ENCODE measurements around the gene CETP. TPM values are rescaled to one million over a fixed set of nuclear protein-coding genes. Genes with fewer than 3 reads are reported as not detected.

The CETP gene
- total and polyA plus RNA-seq, 9 of the 15 experiments (the other 6 are each of a cell fraction or from before 2014, with no cell fraction given) = 0.07 to 0.11 TPM; not detected in 7

- H3K9ac ChIP-seq (ENCODE audit: insufficient read depth in 1 of 2, low read depth in 2 of 2, low read length in 2 of 2) = no peak overlapping the region; a peak in 1 of 4 replicates
These were observed 37.9 kb downstream of the CETP start for GRCh38 chr16:56999409-57000270.

GRCh38 chr16:57000271-57001025 lies 38.7 kb downstream of the CETP start:
- H3K4me3 ChIP-seq = no peak overlapping the region
- peaks cover 12 to 36% of the 10 kb centered on the region in 2 experiments; a peak in 4 of 5 replicates for H3K27me3 ChIP-seq (ENCODE audit: control insufficient read depth in 2 of 2, insufficient read depth in 2 of 2, low read length in 2 of 2)
- WGBS (ENCODE audit: insufficient coverage, low coverage, missing lambda C conversion rate) = 0% methylated on average over 5 of the region's 5 CpGs
- no peaks in the 10 kb centered on the region for H3K9me3 ChIP-seq (replicated peaks; ENCODE audit: control insufficient read depth, insufficient read depth, low read depth, low read length)
- DNase-seq (ENCODE audit: extremely low read depth in 1 of 4, low spot score in 3 of 4) = no peak
- no peak for ATAC-seq
- H3K79me2 ChIP-seq (ENCODE audit: control insufficient read depth, insufficient read depth, low read length) = no peaks in the 10 kb centered on the region
- ChIA-PET POLR2A (interaction anchor here (0.8 kb wide), 1 partner anchor 12 kb away, joined by 3 read pairs; no protein-coding TSS in a partner anchor), CTCF (ENCODE audit: low intra/inter-chr PET ratio) (no interaction called here)
- H4K20me1 ChIP-seq (replicated peaks; ENCODE audit: control insufficient read depth, insufficient read depth, low read length) = 0 out of 2 replicates have a peak, but pooled peaks cover 4% of the 10 kb centered on the region
- intact Hi-C loops (cut with micrococcal nuclease) (no loop called here), in situ Hi-C loops (cut with MboI) (no loop called here)
- H2AFZ ChIP-seq (ENCODE audit: low read depth, low read length) = no peak overlapping the region
- H3K36me3 ChIP-seq (ENCODE audit: control insufficient read depth, insufficient read depth, low read length) = no peaks in the 10 kb centered on the region
- peaks cover 0 to 3% of the 10 kb centered on the region in 2 experiments; a peak in 2 of 5 replicates for H3K4me1 ChIP-seq (replicated peaks in 1 of 2; ENCODE audit: control insufficient read depth in 2 of 2, insufficient read depth in 2 of 2, low read length in 2 of 2)
- no peak overlapping the region for H3K27ac ChIP-seq (ENCODE audit: extremely low read depth, low read depth, low read length)
- no peak for FAIRE-seq
- no peak overlapping the region for H3K4me2 ChIP-seq (ENCODE audit: insufficient read depth, low read length)
- no TSS peak for BruUV-seq (replicated peaks)
- H3K9me1 ChIP-seq (ENCODE audit: control insufficient read depth, insufficient read depth, low read length) = no peaks in the 10 kb centered on the region
- no peak overlapping the region; a peak in 1 of 4 replicates for H3K9ac ChIP-seq (ENCODE audit: insufficient read depth in 1 of 2, low read depth in 2 of 2, low read length in 2 of 2)
- no peak for TF ChIP-seq TFAM (CRISPR knock-in tag; conservative IDR thresholded peaks at IDR 0.05)
- no peak for TF ChIP-seq ZNF253 (CRISPR knock-in tag; conservative IDR thresholded peaks at IDR 0.05)
- peak; percentile 29; the same call in 1 of the 2 replicates for TF ChIP-seq BCOR (IDR thresholded peaks at IDR 0.05)
- peak; percentile 88 for TF ChIP-seq FOSL1 (tag; conservative IDR thresholded peaks at IDR 0.05)
- TF ChIP-seq USF1 (CRISPR knock-in tag; IDR thresholded peaks at IDR 0.05) = no peak
- TF ChIP-seq KAT8 (IDR thresholded peaks at IDR 0.05; ENCODE audit: low read depth) = no peak
- 0 out of 2 replicates have a peak, but pooled peaks have one; percentile 37 for TF ChIP-seq SMARCA5 (IDR thresholded peaks at IDR 0.05)
- no peak for TF ChIP-seq MBD2 (IDR thresholded peaks at IDR 0.05; ENCODE audit: borderline replicate concordance, low read depth)
- no peak for TF ChIP-seq RNF219 (CRISPR knock-in tag; IDR thresholded peaks at IDR 0.05)
- TF ChIP-seq RBM25 (IDR thresholded peaks at IDR 0.05; ENCODE audit: low read depth, low read length, severe bottlenecking) = peak; percentile 55

More at GRCh38 chr16:56999409-57000270, 37.9 kb downstream of the CETP start:
- in situ Hi-C loops (cut with MboI) (no loop called here), intact Hi-C loops (cut with micrococcal nuclease) (no loop called here)
- no peak overlapping the region for H3K4me3 ChIP-seq
- H3K4me2 ChIP-seq (ENCODE audit: insufficient read depth, low read length) = no peak overlapping the region
- H3K4me1 ChIP-seq (replicated peaks in 1 of 2; ENCODE audit: control insufficient read depth in 2 of 2, insufficient read depth in 2 of 2, low read length in 2 of 2) = peaks cover 0 to 3% of the 10 kb centered on the region in 2 experiments; a peak in 2 of 5 replicates
- ATAC-seq (peak; percentile 29; the same call in 2 of the 3 replicates), DNase-seq (ENCODE audit: extremely low read depth in 1 of 4, low spot score in 3 of 4) (no peak), FAIRE-seq (no peak)
- 0 out of 2 replicates have a peak, but pooled peaks cover 4% of the 10 kb centered on the region for H4K20me1 ChIP-seq (replicated peaks; ENCODE audit: control insufficient read depth, insufficient read depth, low read length)
- no peak for TF ChIP-seq L3MBTL2 (IDR thresholded peaks at IDR 0.05)
- H3K27ac ChIP-seq (ENCODE audit: extremely low read depth, low read depth, low read length) = no peak overlapping the region
- ChIA-PET CTCF (ENCODE audit: low intra/inter-chr PET ratio) (no interaction called here), POLR2A (interaction anchor here (0.8 kb wide), 1 partner anchor 11 kb away, joined by 3 read pairs; no protein-coding TSS in a partner anchor)
- H3K36me3 ChIP-seq (ENCODE audit: control insufficient read depth, insufficient read depth, low read length) = no peaks in the 10 kb centered on the region
- H3K27me3 ChIP-seq (ENCODE audit: control insufficient read depth in 2 of 2, insufficient read depth in 2 of 2, low read length in 2 of 2) = peaks cover 14 to 41% of the 10 kb centered on the region in 2 experiments; a peak in 4 of 5 replicates
- H2AFZ ChIP-seq (ENCODE audit: low read depth, low read length) = no peak overlapping the region
- H3K9me3 ChIP-seq (replicated peaks; ENCODE audit: control insufficient read depth, insufficient read depth, low read depth, low read length) = no peaks in the 10 kb centered on the region
- BruUV-seq (replicated peaks) = no TSS peak
- no peaks in the 10 kb centered on the region for H3K79me2 ChIP-seq (ENCODE audit: control insufficient read depth, insufficient read depth, low read length)
- 5% methylated on average over 11 of the region's 11 CpGs for WGBS (ENCODE audit: insufficient coverage, low coverage, missing lambda C conversion rate)
- H3K9me1 ChIP-seq (ENCODE audit: control insufficient read depth, insufficient read depth, low read length) = no peaks in the 10 kb centered on the region

All from K562 (cell line).